Stimulated activated CD4-positive, alpha-beta T cell treated with anti-CD3 and anti-CD28 coated beads, Interleukin-12 subunit alpha, Interleukin-12 subunit beta, amount 100 ng/mL, for 48 hours (primary cell): ENCODE data around the gene SLC13A5.
A peak's percentile ranks its signal among the peaks of the same experiment; 100 is the strongest.
"Not testable (repeated sequence)": the region's sequence is repeated elsewhere in the genome, so short reads cannot be mapped to it uniquely, and the experiment has no call there.

Source experiments
- DNase-seq, 3 donors: peaks; one replicate each; pipeline ENCODE4 v3.0.0-alpha.2; 2020; ENCODE audit warnings: low read depth in 2 of 3, low spot score in 1 of 3

SLC13A5 gene

GRCh38 chr17:6663200-6663599, 50.0 kb downstream of the SLC13A5 start:
- DNase-seq, result not testable (repeated sequence)

DNA sequence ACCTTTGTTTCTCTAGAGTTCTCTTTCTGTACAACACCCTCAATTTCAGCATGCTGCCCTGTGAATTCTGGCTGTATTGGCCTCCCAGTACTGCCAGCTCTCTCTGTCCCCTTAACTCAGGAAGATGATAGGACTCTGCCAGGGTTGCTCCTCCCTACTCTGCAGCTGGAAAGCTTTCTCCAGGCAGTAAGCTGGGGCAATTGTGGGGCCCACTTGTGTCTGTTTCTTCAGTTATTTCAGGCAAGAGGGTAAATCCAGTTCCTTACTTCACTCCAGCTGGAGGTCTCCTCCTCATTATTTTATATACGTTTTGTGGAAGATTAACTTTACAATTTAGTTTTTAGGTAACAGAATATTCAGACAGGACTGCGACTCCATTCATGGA, 51.7 kb downstream of the SLC13A5 start:
- no peak for DNase-seq

- no peak for DNase-seq
Observed at GRCh38 chr17:6660805-6661463, 52.2 kb downstream of the SLC13A5 start.

DNA sequence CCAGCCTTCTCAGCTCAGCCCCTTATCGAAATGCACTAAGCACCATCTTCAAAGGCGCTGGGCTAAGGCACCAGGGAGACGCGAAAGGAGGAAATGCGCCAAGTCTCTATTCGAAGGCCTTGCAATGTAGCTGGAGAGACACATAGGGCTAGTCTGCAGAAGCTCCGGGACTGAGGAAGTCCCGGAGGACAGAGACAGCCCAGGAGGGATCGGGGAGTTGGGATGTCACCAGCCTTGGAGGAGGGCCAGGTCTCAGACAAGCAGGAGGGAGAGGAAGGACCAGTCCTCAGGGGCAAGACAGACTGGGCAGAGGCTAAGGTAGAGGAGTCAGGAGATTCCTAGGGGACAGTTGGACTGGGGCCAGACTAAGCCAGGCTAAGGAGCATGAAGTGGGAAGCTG, 53.1 kb downstream of the SLC13A5 start:
- no peak for DNase-seq

GRCh38 chr17:6658411-6658810, 54.8 kb downstream of the SLC13A5 start:
- not testable (repeated sequence) for DNase-seq

DNA sequence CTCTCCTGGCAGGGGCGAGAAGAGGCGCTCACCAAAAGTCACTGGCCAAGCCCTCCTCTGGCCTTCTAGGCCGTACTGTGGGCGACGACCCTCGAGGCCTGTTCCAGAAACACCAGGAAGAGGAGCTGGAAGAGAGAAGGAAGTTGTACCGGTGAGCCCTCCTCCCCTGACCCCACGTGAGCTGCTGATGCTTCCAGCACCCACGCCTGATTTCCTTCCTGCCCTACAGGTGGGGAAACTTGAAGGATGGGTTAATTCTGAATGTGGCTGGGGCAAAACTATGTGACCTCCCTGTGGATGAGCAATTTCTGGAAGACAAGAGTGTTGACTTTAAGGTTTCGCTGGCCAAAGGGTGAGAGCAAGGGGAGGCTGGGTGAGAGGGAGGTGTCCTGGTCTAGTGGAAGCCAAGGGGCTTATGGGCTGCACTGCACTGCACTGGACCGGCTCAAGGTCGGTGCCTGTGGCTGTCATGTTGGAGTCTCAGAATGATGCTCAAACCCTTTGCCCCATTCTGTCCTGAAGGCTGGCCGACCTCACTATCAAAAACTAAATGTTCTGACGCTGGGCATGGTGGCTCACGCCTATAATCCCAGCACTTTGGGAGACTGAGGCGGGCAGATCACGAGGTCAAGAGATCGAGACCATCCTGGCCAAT, 55.4 kb downstream of the SLC13A5 start:
- no peak for DNase-seq

- peak in 1 of 3 donors; percentile 43 for DNase-seq
Observed at GRCh38 chr17:6656797-6657632, 56.2 kb downstream of the SLC13A5 start.

- not testable (repeated sequence) for DNase-seq
Observed at GRCh38 chr17:6655732-6656361, 57.3 kb downstream of the SLC13A5 start.

DNA sequence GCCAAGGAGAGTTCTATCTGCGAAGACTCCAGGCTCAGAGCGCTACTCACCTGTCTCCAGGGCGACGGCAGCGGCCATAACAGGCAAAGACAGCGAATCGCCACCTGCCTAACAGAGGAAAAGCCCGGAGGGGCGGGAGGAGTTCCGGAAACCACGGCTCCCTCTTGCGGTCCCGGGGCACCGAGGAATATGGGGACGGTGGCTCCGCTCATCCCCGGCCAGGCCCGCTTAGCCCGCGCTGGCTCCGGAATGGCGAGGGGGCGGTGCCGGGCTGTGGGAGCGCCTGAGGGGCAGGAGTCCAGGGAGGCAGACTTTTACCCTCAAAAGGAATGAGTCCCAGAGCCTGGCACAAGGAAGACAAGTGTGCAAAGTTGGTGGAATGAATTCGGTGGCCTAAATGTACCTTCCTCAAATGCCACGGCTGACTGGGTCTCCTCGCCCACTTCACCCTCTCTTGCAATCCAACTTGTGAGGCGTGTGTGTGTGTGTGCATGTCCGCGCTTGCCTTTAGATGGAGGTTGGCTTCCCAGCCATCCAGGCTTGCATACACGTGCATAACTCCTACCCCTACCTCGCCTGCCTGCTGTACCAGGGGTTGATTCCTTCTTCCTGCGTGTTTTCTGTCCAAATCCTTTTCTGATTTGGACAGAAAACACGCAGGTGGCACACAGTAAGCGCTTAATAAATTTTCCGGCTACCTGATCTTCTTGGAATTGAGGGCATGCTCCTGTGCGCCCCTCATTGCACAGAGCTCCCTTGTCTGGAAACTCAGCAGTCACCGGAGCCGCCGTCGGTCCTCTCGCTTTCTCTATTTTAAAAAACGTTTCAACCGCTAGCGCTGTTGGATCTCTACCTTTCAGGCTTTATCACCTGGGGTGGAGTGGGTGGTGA, 58.1 kb downstream of the SLC13A5 start:
- no peak for DNase-seq

DNA sequence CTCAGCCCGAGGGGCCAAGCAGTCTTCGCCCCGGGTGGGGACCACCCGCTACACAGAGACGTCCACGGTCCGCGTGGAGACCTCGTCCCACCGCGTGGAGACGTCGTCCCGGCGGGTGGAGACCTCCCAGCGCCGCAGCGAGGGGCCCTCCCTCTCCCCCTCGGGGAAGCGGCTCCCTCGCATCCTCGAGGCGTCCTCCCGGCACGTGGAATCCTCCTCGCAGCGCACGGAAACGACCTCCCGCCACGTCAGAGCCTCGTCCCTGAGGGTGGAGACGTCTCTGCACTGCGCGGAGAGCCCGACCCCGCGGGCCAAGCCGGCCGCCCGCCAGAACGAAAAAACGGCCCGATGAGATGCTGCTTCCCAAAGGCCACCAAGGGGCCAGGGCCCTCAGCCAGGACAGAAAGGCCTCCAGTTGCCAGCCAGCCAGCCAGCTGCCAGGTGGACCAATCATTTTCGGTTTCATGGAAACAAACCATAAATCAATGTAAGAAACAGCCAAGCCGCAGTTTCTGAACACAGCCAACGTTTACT, 61.2 kb downstream of the SLC13A5 start:
- DNase-seq, result no peak

GRCh38 chr17:6651354-6651918, 61.7 kb downstream of the SLC13A5 start, which contains the start of the genes C17orf100 and MED31:
Gene C17orf100 (plus strand): TSS chr17:6651762. CDS start chr17:6651914, 152 bp downstream.
Gene MED31 (minus strand): TSS chr17:6651605. CDS start chr17:6651528, 77 bp downstream.
- DNase-seq, result peak; percentile 92 to 95 (median 94)

DNA sequence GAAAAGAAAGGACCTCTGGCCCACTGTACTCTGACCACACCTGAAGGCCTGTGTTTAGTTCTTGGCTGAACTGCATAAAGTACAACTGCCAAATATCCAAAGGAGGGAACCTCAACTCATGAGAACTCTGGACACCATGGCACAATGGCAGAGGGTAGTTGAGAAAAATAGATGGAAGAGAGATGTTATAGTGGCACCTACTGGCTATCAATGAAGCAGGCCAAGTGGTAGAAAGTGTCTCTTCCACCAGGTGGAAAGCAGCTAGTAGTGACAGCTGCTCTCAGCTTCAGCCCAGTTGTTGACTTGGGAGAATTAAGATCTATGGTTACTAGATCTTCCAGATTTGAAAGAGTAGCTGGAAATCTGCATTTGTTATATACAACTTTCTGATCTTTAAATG, 65.0 kb downstream of the SLC13A5 start:
- DNase-seq, result no peak

DNA sequence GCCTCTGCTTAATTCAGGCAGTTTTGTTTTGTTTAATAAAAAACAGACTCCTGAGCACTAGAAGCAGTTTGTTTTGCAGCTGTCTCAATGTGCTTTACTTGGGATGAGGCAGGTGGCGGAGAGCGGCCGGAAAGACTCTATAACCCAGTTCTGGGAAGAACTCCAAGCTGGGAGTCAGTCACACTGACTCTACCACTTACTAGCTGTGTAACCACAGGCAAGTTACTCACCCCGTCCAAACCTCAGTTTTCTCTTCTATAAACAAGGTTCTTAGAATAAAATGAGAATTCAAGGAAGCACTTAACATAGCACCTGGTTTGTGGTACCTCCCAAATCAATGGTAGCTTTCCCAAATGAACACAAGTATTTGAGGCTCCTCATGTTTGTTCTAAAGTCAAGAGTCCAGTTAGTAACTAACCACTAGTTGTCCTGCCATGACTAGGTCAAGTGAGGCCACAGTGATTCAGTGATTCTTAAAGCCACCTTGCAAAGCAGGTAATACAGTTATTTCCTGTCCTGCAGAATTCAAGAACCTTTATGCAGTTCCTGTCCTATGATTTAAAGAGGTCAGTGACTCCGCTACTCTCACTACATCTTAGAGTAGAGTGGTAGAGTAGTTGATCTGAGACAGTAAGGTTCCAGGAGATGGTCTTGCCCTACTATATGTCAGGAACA, 69.6 kb downstream of the SLC13A5 start:
- DNase-seq, result no peak

DNA sequence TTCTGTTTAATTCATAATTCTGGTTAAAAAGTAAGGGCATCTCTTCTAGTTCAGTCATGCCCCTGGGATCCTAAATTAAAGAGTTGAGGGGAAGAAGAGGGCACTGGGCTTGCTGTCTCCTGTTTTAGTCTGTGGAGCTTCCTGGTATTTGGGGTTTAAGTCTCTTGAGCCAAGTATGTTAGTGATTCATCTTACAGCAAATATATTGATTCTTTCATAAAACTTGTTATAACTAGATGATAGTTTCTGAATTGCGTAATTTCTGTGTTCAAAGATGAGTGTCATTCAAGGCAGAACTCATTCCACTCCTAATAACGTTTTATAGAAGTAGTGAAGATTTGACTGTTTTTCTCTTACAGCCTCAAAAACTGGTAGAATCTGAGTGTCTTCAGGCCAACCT, 70.6 kb downstream of the SLC13A5 start:
- DNase-seq, result no peak

DNA sequence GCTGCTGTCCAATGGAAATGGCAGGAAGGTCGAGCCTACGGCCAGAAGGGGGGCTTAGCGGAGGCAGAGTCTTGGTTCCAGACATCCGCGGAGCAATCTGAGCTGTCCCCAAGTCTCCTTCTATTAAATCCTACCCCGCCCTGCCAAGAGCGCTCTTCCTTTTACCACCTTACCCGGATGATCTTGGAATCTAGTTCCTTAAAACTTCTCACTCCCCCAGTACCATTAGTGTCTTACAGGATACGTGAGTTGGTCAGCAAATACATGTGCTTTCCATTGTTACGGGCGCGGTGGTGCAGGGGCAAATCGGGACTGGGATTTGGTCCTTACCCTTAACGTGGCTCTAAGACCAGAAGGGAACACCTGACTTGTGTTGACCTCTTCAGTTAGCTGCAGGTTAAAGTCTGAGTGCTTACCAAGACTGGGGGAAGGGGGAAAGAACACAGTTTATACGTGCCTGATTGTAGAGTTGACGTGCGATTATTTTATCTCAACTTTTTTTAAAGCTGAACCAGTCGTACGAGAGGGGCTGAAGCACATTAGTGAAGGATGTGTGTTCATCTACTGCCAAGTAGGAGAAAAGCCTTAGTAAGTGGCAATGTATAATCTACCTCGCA, 71.8 kb downstream of the SLC13A5 start:
- DNase-seq, result no peak

DNA sequence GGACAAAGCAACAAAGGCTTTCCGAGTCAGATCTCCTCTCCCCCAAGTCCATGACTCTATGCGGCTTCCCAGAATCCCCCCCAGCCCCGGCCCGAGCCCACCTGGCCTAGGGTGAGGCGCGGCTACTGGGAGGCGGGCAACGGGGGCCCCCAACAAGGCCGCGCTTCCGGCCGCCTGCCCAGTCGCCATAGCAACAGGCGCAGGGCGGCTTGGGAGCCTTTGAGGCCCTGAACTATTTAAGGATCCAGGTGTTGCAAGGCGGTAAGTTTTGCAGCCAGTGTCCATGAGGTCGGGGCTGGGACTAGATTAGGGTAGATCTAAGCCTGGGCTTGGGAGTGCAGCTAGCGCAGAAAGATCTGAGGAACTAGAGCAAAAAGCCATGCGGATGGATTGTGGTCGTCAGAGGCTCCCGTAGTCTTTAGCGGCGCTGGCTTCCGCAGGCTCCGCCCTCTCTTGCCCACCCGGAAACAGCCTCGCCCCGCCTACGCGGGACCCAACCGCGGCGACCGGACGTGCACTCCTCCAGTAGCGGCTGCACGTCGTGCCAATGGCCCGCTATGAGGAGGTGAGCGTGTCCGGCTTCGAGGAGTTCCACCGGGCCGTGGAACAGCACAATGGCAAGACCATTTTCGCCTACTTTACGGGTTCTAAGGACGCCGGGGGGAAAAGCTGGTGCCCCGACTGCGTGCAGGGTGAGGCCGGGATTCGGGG, 72.5 kb downstream of the SLC13A5 start, which contains the start of the genes KIAA0753 and TXNDC17:
TSS of gene KIAA0753 (minus strand) at position 176 of the 711 bp plus-strand sequence. CDS start 5,608 bp downstream, outside the sequence.
TSS of gene TXNDC17 (plus strand) at position 525 of the 711 bp plus-strand sequence. CDS start at position 548, 23 bp downstream.
- peak; percentile 90 to 92 (median 91) for DNase-seq

DNA sequence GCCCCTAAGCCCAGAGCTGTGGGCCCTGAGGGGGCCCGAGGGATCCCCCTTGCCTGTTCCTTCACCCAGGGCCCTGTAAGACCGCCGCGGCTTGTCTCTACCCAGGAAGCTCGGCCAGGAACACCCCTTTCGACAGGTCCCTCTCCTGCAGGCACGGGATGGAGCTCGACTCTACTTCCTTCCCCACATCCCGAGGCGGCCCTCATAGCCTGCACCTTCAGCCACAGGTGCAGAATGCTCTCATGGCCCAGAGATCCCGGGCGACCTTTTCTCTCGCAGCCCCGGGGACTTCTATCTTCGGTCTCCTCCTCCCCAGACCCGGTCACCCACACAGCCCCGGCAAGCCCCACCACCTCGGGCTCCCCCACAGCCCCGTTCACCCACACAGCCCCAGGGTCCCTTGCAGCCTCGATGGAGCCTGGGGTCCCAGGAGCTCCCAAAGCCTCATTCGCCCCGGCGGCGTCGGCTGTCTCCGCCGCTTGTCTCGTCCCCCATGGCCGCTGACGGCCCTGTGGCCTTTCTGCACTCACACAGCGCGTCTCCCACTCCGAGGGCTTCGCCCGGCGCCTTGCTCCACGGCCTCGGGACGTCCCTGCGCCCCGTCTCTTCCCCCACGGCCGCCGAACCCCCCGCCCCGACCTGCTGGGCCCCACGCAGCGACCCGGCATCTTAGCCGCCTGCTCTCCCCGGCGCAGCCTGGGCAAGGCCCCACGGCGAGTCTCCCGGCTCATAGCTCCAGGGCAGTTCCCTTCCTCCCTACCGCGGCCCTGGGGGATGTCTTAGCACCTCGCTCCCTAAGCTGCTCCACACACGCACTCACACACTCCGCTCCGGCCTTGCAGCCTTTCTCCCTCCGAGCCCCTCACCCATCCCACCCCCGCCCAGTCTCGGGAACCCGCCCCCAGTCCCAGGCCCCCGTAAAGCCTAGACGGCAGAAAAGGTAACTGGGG, 73.3 kb downstream of the SLC13A5 start:
- DNase-seq, result peak in 1 of 3 donors; percentile 26
